ENCODE measurements around the gene DNAJA4. TPM values are rescaled to one million over a fixed set of nuclear protein-coding genes. Genes with fewer than 3 reads are reported as not detected.

DNAJA4 gene
- total RNA-seq, 2 donors from 2014 or later = 27.2 to 28.9 TPM

GRCh38 chr15:78237146-78237545, 27.2 kb upstream of the DNAJA4 start:
- Histone ChIP-seq H3K27me3 (replicated peaks; ENCODE audit: insufficient read depth) (no peaks in the 10 kb centered on the region), H3K9me3 (no peaks in the 10 kb centered on the region), H3K36me3 (no peaks in the 10 kb centered on the region), H3K27ac (no peak overlapping the region), H3K4me1 (ENCODE audit: control insufficient read depth in 1 of 2, low read depth in 2 of 2) (no peaks in the 10 kb centered on the region), H3K4me3 (no peak overlapping the region)
- ATAC-seq (ENCODE audit: insufficient number of reproducible peaks, low FRiP score, low read depth) (no peak), DNase-seq (ENCODE audit: low spot score) (no peak)
- no peak for TF ChIP-seq CTCF (IDR thresholded peaks at IDR 0.05)

GRCh38 chr15:78239811-78240210, 24.6 kb upstream of the DNAJA4 start:
- no peaks in the 10 kb centered on the region for H3K36me3 ChIP-seq
- no peaks in the 10 kb centered on the region for H3K27me3 ChIP-seq (replicated peaks; ENCODE audit: insufficient read depth)
- H3K4me1 ChIP-seq (ENCODE audit: control insufficient read depth in 1 of 2, low read depth in 2 of 2) = no peaks in the 10 kb centered on the region
- DNase-seq (ENCODE audit: low spot score) (no peak), ATAC-seq (ENCODE audit: insufficient number of reproducible peaks, low FRiP score, low read depth) (no peak)
- H3K4me3 ChIP-seq = no peak overlapping the region
- no peak overlapping the region for H3K27ac ChIP-seq
- no peaks in the 10 kb centered on the region for H3K9me3 ChIP-seq
- TF ChIP-seq CTCF (IDR thresholded peaks at IDR 0.05) = no peak

GRCh38 chr15:78241017-78241416, 23.3 kb upstream of the DNAJA4 start:
- no peak overlapping the region for H3K4me3 ChIP-seq
- peak; percentile 86 for TF ChIP-seq CTCF (IDR thresholded peaks at IDR 0.05)

GRCh38 chr15:78242128-78242527, 22.2 kb upstream of the DNAJA4 start:
- Histone ChIP-seq H3K36me3 (no peaks in the 10 kb centered on the region), H3K4me1 (ENCODE audit: control insufficient read depth in 1 of 2, low read depth in 2 of 2) (no peaks in the 10 kb centered on the region), H3K9me3 (no peaks in the 10 kb centered on the region), H3K27ac (no peak overlapping the region), H3K4me3 (no peak overlapping the region), H3K27me3 (replicated peaks; ENCODE audit: insufficient read depth) (no peaks in the 10 kb centered on the region)
- no peak for TF ChIP-seq CTCF (IDR thresholded peaks at IDR 0.05)
- ATAC-seq (ENCODE audit: insufficient number of reproducible peaks, low FRiP score, low read depth) (no peak), DNase-seq (ENCODE audit: low spot score) (no peak)

More at GRCh38 chr15:78241017-78241416, 23.3 kb upstream of the DNAJA4 start:
- Histone ChIP-seq H3K27ac (no peak overlapping the region), H3K36me3 (no peaks in the 10 kb centered on the region), H3K9me3 (no peaks in the 10 kb centered on the region), H3K4me1 (ENCODE audit: control insufficient read depth in 1 of 2, low read depth in 2 of 2) (no peaks in the 10 kb centered on the region), H3K27me3 (replicated peaks; ENCODE audit: insufficient read depth) (no peaks in the 10 kb centered on the region)
- ATAC-seq (ENCODE audit: insufficient number of reproducible peaks, low FRiP score, low read depth) (no peak), DNase-seq (ENCODE audit: low spot score) (peak; percentile 39)

- Histone ChIP-seq H3K4me3 (no peak overlapping the region), H3K4me1 (ENCODE audit: control insufficient read depth in 1 of 2, low read depth in 2 of 2) (no peaks in the 10 kb centered on the region)
These were observed 21.3 kb upstream of the DNAJA4 start for GRCh38 chr15:78243058-78243457.

More at GRCh38 chr15:78243058-78243457, 21.3 kb upstream of the DNAJA4 start:
- Histone ChIP-seq H3K27me3 (replicated peaks; ENCODE audit: insufficient read depth) (no peaks in the 10 kb centered on the region), H3K27ac (no peak overlapping the region), H3K9me3 (no peaks in the 10 kb centered on the region), H3K36me3 (no peaks in the 10 kb centered on the region)
- no peak for TF ChIP-seq CTCF (IDR thresholded peaks at IDR 0.05)
- DNase-seq (ENCODE audit: low spot score) (no peak), ATAC-seq (ENCODE audit: insufficient number of reproducible peaks, low FRiP score, low read depth) (no peak)
